ENCODE results near the gene LMTK3. TPM values are rescaled to one million over a fixed set of nuclear protein-coding genes. Genes with fewer than 3 reads are reported as not detected.

LMTK3 gene
- total and polyA plus RNA-seq, 2 of the 13 experiments (the other 11 are each of a cell fraction or from before 2014, with no cell fraction given) = 0.18 to 0.29 TPM

- no peak overlapping the region for H3K27ac ChIP-seq (ENCODE audit: extremely low read length, insufficient read depth, low read length)
- no TSS peak for BruUV-seq (replicated peaks)
- WGBS (ENCODE audit: low lambda C conversion rate) = 38% methylated on average over 22 of the region's 25 CpGs
- ChIA-PET CTCF (ENCODE audit: low intra/inter-chr PET ratio, low total read pairs) (no interaction called here), POLR2A (no interaction called here)
- in situ Hi-C loops (cut with HindIII; ENCODE audit: extremely low pct_ligation_motif_present, low pct_unique_long_range_greater_than_20kb) = no loop called here
- ATAC-seq = peak; percentile 43; the same call in 2 of the 3 replicates
- no peak for FAIRE-seq
- intact Hi-C loops (cut with micrococcal nuclease; ENCODE audit: unreplicated experiment) = no loop called here
- no peaks in the 10 kb centered on the region for H3K36me3 ChIP-seq (replicated peaks in 1 of 2; ENCODE audit: control insufficient read depth in 1 of 2, insufficient read depth in 2 of 2, low read length in 2 of 2)
- H3K79me2 ChIP-seq (ENCODE audit: insufficient read depth, low read length) = no peaks in the 10 kb centered on the region
- no peak overlapping the region for H3K4me3 ChIP-seq (replicated peaks in 1 of 3; ENCODE audit: insufficient read depth in 1 of 3, low read depth in 2 of 3, low read length in 3 of 3)
- H3K27me3 ChIP-seq (ENCODE audit: control insufficient read depth in 1 of 2, insufficient read depth in 2 of 2, low read length in 2 of 2) = peaks cover 0 to 7% of the 10 kb centered on the region in 2 experiments; a peak in 1 of 5 replicates
- no peak overlapping the region for H3K9ac ChIP-seq (ENCODE audit: insufficient read depth, low read depth, low read length)
- no peaks in the 10 kb centered on the region for H3K9me3 ChIP-seq (ENCODE audit: low read length)
- peaks cover 20% of the 10 kb centered on the region for H3K4me1 ChIP-seq (ENCODE audit: insufficient read depth, low read length)
- H4K20me1 ChIP-seq (ENCODE audit: insufficient read depth, low read length) = no peaks in the 10 kb centered on the region
- no peak overlapping the region for H3K4me2 ChIP-seq (ENCODE audit: low read depth, low read length)
- H2AFZ ChIP-seq (ENCODE audit: low read length) = no peak overlapping the region
- DNase-seq (ENCODE audit: low spot score) = no peak
- TF ChIP-seq NR2F6 (IDR thresholded peaks at IDR 0.05) (no peak), NR2F6 (CRISPR knock-in tag; IDR thresholded peaks at IDR 0.05) (peak; percentile 17; the same call in 1 of the 2 replicates), BATF2 (CRISPR knock-in tag; IDR thresholded peaks at IDR 0.05) (no peak), ZNF773 (CRISPR knock-in tag; IDR thresholded peaks at IDR 0.05; ENCODE audit: borderline replicate concordance) (no peak), NFKBIZ (CRISPR knock-in tag; IDR thresholded peaks at IDR 0.05) (no peak), ZBTB4 (CRISPR knock-in tag; IDR thresholded peaks at IDR 0.05; ENCODE audit: borderline replicate concordance) (no peak), RARA (CRISPR knock-in tag; IDR thresholded peaks at IDR 0.05) (0 out of 2 replicates have a peak, but pooled peaks have one; percentile 25)
These were observed 33.5 kb upstream of the LMTK3 start for GRCh38 chr19:48544856-48545750.

Measured in HepG2 (cell line).